SU-DHL-6 (cell line): ENCODE data around the gene FBF1.

Experiments used
- CTCF ChIP-seq: fragments of 200-600 bp; sonication (generic); IDR thresholded peaks from one replicate; pipeline ENCODE4 v1.5.1; 2017; ENCODE audit warnings: antibody characterized with exemption, mild to moderate bottlenecking, low read length, moderate library complexity; ENCODE audit not compliant: insufficient read depth, poor library complexity, severe bottlenecking
- EZH2phosphoT487 ChIP-seq: fragments of 200-600 bp; sonication (generic), shearing (Covaris generic); conservative IDR thresholded peaks from 2 replicates; pipeline ENCODE4 v1.6.1; 2018; ENCODE audit warnings: mild to moderate bottlenecking, antibody characterized with exemption, low read length, moderate library complexity, mixed read lengths

- TF ChIP-seq CTCF: no peak
- no peak for TF ChIP-seq EZH2phosphoT487
These were observed 42.8 kb upstream of the FBF1 start for GRCh38 chr17:75983501-75984181.
